HCT116 (cell line): ENCODE data around the gene SEMA4A. TPM values are rescaled to one million over a fixed set of nuclear protein-coding genes. Genes with fewer than 3 reads are reported as not detected.
"Not testable (repeated sequence)": the region's sequence is repeated elsewhere in the genome, so short reads cannot be mapped to it uniquely, and the experiment has no call there.

Source experiments
- ATAC-seq: fragments of 200-7000 bp; cut with Tn5 transposase; 2 replicates; pipeline ENCODE4 v1.9.1; 2020; ENCODE audit warnings: mild to moderate bottlenecking, moderate library complexity
- BruUV-seq: library from RNA; stranded (reverse); fragments of 400-500 nt; replicated peaks from 2 replicates; lab custom pipeline; 2021; lab: Mats Ljungman, UMichigan
- CTCF ChIA-PET: fragments of 300-600 bp; sonication (Branson Sonifier 250); formaldehyde crosslinking; loops from one replicate; lab custom pipeline; 2021; ENCODE audit warnings: antibody characterized with exemption; lab: Charles Lee
- POLR2A ChIA-PET: fragments of 300-600, 350-600 bp; sonication (Branson Sonifier 250); formaldehyde crosslinking; loops from one replicate; lab custom pipeline; 2021; ENCODE audit warnings: antibody characterized with exemption; lab: Charles Lee
- RAD21 ChIA-PET, 2 experiments: fragments of 300-600 bp; sonication (Branson Sonifier 250); formaldehyde crosslinking; loops; one replicate each; lab custom pipeline; 2023; ENCODE audit warnings: low total read pairs in 2 of 2; ENCODE audit not compliant: uncharacterized antibody in 2 of 2, unreplicated experiment in 2 of 2, low non-redundant PET in 1 of 2; lab: Charles Lee
- DNase-seq: peaks from one replicate; pipeline ENCODE4 v3.0.0-alpha.2; 2010; ENCODE audit warnings: low read depth, low spot score
- H2AFZ ChIP-seq: fragments of 200-600 bp; shearing (Covaris generic), sonication (generic); 2 replicates; pipeline ENCODE4 v1.6.1; 2017; ENCODE audit warnings: low read depth, mixed run types, mixed read lengths, antibody characterized with exemption, low read length; ENCODE audit not compliant: poor library complexity, severe bottlenecking
- H3K27ac ChIP-seq: 2 replicates; pipeline ENCODE4 v1.5.1; 2012; ENCODE audit warnings: low read depth, low read length
- H3K27me3 ChIP-seq: fragments of 200-600 bp; sonication (generic); 2 replicates; pipeline ENCODE4 v1.6.1; 2016; ENCODE audit warnings: mixed run types, low read length, mixed read lengths; ENCODE audit not compliant: insufficient read depth
- H3K36me3 ChIP-seq, 2 experiments: fragments of 200-500 bp in 1 of 2; fragments of 200-600 bp in 1 of 2; sonication (Bioruptor generic) in 1 of 2; sonication (generic) in 1 of 2; 2 replicates each; pipeline versions ENCODE4 v1.5.1 to v1.6.1; 2014 to 2016; ENCODE audit warnings: low read length in 2 of 2, inconsistent platforms in 1 of 2, mixed read lengths in 1 of 2, mixed run types in 1 of 2; ENCODE audit not compliant: insufficient read depth in 2 of 2, control insufficient read depth in 1 of 2
- H3K4me1 ChIP-seq, 2 experiments: fragments of 200-600 bp in 1 of 2; sonication (generic) in 1 of 2; 2 replicates each; pipeline versions ENCODE4 v1.5.1 to v1.6.1; 2012 to 2017; ENCODE audit warnings: low read length in 2 of 2, inconsistent platforms in 1 of 2, mild to moderate bottlenecking in 1 of 2, mixed read lengths in 1 of 2, mixed run types in 1 of 2, moderate library complexity in 1 of 2; ENCODE audit not compliant: insufficient read depth in 2 of 2, control insufficient read depth in 1 of 2
- H3K4me2 ChIP-seq: fragments of 200-600 bp; sonication (generic); 2 replicates; pipeline ENCODE4 v1.6.1; 2017; ENCODE audit warnings: mixed run types, low read length, mixed read lengths
- H3K4me3 ChIP-seq, 2 experiments: fragments of 200-600 bp in 1 of 2; sonication (generic) in 1 of 2; replicated peaks in 1 of 2; 2 replicates each; pipeline ENCODE4 v1.5.1; 2011 to 2016; ENCODE audit warnings: low read length in 2 of 2, control low read depth in 1 of 2, low read depth in 1 of 2, mild to moderate bottlenecking in 1 of 2, mixed read lengths in 1 of 2, mixed run types in 1 of 2
- H3K79me2 ChIP-seq: fragments of 200-600 bp; sonication (generic); 2 replicates; pipeline ENCODE4 v1.6.1; 2017; ENCODE audit warnings: mild to moderate bottlenecking, mixed run types, low read length, moderate library complexity, mixed read lengths; ENCODE audit not compliant: insufficient read depth
- H3K9ac ChIP-seq: fragments of 200-600 bp; sonication (generic); 2 replicates; pipeline ENCODE4 v1.6.1; 2016; ENCODE audit warnings: low read length, mixed read lengths
- H3K9me2 ChIP-seq: fragments of 200-600 bp; sonication (generic), shearing (Covaris generic); 2 replicates; pipeline ENCODE4 v1.6.1; 2017; ENCODE audit warnings: mixed run types, mild to moderate bottlenecking, moderate library complexity; ENCODE audit not compliant: insufficient read depth
- H3K9me3 ChIP-seq, 2 experiments: fragments of 200-500 bp in 1 of 2; fragments of 200-600 bp in 1 of 2; sonication (Bioruptor generic) in 1 of 2; sonication (generic) in 1 of 2; 2 replicates each; pipeline ENCODE4 v1.6.1; 2014 to 2017; ENCODE audit warnings: low read length in 2 of 2, mixed read lengths in 2 of 2, inconsistent platforms in 1 of 2, low read depth in 1 of 2, mild to moderate bottlenecking in 1 of 2, mixed run types in 1 of 2, moderate library complexity in 1 of 2; ENCODE audit not compliant: control insufficient read depth in 1 of 2, insufficient read depth in 1 of 2
- H4K20me1 ChIP-seq: fragments of 200-600 bp; sonication (generic), shearing (Covaris generic); 2 replicates; pipeline ENCODE4 v1.6.1; 2017; ENCODE audit warnings: mixed run types, mild to moderate bottlenecking, moderate library complexity; ENCODE audit not compliant: insufficient read depth
- JUND ChIP-seq: IDR thresholded peaks from 2 replicates; pipeline ENCODE4 v1.6.1; 2012
- POLR2AphosphoS5 ChIP-seq: IDR thresholded peaks from 2 replicates; pipeline ENCODE4 v1.6.1; 2011; ENCODE audit warnings: mild to moderate bottlenecking, low read depth, low read length, moderate library complexity
- intact Hi-C: fragments of 100-400 bp; cut with micrococcal nuclease; formaldehyde crosslinking; loops from 2 replicates; pipeline ENCODE4 v1.10.0; 2022
- total RNA-seq: library from RNA; stranded (reverse); gene quantifications from one replicate; pipeline ENCODE4 v1.2.1, GENCODE V29; 2021; ENCODE audit not compliant: unreplicated experiment

SEMA4A gene
- total RNA-seq, 1 experiment from 2014 or later = 0.39 TPM

DNA sequence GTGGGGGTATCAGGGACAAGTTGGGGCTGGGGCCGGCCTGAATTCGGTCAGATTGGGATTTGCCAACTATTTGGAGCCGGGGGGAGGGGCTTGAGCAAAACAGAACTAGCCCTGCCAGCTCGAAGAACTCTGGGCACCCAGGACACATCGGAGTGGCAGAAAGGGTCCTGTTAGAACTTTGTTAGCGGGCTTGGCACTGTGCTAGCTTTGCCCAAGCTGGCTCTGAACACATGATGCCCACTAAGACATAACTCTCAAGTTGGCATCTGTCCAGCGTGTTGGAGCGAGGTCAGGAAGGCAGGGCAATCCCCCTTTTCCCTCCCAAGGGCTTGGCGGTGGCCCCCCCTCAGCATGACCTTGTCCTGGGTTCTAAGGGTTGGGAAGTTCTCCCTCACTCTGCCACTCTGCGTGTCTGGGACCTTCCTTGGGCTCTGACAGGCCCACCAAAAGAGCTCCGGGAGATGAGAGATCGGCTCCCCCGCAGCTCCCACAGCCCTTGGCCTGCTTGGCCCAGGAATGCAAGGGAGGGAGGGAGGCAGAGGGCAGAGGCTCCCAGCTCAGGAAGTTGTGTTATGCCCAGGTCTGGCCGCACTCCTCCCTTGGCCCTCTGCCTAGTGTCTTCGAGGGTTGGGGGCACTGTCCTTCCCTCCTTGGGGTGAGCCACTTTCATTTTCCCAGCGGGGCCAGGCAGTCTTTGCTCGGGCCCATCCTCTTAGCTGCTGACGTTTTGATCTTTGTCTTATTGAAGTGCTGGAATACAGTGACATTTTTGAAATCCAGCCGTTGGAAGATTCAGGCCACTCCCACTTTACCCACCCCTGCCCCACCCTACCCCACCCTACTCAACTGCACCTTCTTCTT, 37.6 kb upstream of the SEMA4A start:
- Histone ChIP-seq H3K27me3 (no peaks in the 10 kb centered on the region), H3K9ac (peak overlapping the region; percentile 98), H3K9me3 (no peaks in the 10 kb centered on the region), H2AFZ (no peak overlapping the region), H3K9me2 (no peaks in the 10 kb centered on the region), H3K79me2 (peaks cover 62% of the 10 kb centered on the region), H3K4me1 (peaks cover 71 to 86% of the 10 kb centered on the region in 2 experiments), H3K4me3 (peak overlapping the region; percentile 96 to 99), H3K4me2 (peak overlapping the region; percentile 90), H3K27ac (peak overlapping the region; percentile 76), H4K20me1 (peaks cover 4% of the 10 kb centered on the region; the same call in 1 of the 2 replicates), H3K36me3 (peaks cover 0 to 11% of the 10 kb centered on the region in 2 experiments; a peak in 1 of 4 replicates)
- TF ChIP-seq JUND (no peak), POLR2AphosphoS5 (peak; percentile 19)
- DNase-seq (no peak), ATAC-seq (no peak; the same call in 1 of the 2 replicates)
- intact Hi-C loops = no loop called here
- TSS peak; percentile 49 for BruUV-seq
- ChIA-PET RAD21 (no interaction called here), CTCF (interaction anchor here (0.7 to 5.5 kb wide), 4 partner anchors 10 to 109 kb away, joined by 3 to 22 read pairs (median 6); no protein-coding TSS in a partner anchor), POLR2A (interaction anchor here (0.6 to 5.3 kb wide), 5 partner anchors 8 to 666 kb away, joined by 4 to 50 read pairs (median 10); no protein-coding TSS in a partner anchor)

DNA sequence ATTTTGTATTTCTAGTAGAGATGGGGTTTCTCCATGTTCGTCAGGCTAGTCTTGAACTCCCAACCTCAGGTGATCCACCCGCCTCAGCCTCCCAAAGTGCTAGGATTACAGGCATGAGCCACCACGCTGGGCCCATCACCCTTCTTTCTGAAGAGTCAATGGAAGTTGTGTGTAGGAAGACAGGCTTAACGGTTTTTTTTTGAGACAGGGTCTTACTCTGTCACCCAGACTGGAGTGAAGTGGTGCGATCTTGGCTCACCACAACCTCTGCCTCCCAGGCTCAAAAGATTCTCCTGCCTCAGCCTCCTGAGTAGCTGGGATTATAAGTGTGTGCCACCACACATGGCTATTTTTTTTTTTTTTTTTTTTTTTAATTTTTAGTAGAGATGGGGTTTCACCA, 36.7 kb upstream of the SEMA4A start:
- H3K27me3 ChIP-seq, RAD21 ChIA-PET, H2AFZ ChIP-seq, H4K20me1 ChIP-seq, ATAC-seq, intact Hi-C loops, H3K9me2 ChIP-seq, H3K9me3 ChIP-seq, DNase-seq, BruUV-seq: not testable (repeated sequence)
- ChIA-PET POLR2A (interaction anchor here (0.6 to 3.1 kb wide), 4 partner anchors 13 to 665 kb away, joined by 4 to 11 read pairs (median 8); no protein-coding TSS in a partner anchor), CTCF (interaction anchor here (1.1 to 2.4 kb wide), 2 partner anchors 11 to 13 kb away, joined by 3 to 8 read pairs; no protein-coding TSS in a partner anchor)
- H3K36me3 ChIP-seq = peaks cover 0 to 11% of the 10 kb centered on the region in 2 experiments; a peak in 1 of 4 replicates
- peak overlapping the region; percentile 98 for H3K9ac ChIP-seq
- H3K4me2 ChIP-seq = peak overlapping the region; percentile 90
- H3K79me2 ChIP-seq = peaks cover 72% of the 10 kb centered on the region
- H3K27ac ChIP-seq = peak overlapping the region; percentile 76
- peaks cover 78 to 86% of the 10 kb centered on the region in 2 experiments for H3K4me1 ChIP-seq
- peak overlapping the region; percentile 96 to 99 for H3K4me3 ChIP-seq
